ENCODE measurements around the gene YPEL2.
"Not testable (repeated sequence)": the region's sequence is repeated elsewhere in the genome, so short reads cannot be mapped to it uniquely, and the experiment has no call there.

The YPEL2 gene

DNA sequence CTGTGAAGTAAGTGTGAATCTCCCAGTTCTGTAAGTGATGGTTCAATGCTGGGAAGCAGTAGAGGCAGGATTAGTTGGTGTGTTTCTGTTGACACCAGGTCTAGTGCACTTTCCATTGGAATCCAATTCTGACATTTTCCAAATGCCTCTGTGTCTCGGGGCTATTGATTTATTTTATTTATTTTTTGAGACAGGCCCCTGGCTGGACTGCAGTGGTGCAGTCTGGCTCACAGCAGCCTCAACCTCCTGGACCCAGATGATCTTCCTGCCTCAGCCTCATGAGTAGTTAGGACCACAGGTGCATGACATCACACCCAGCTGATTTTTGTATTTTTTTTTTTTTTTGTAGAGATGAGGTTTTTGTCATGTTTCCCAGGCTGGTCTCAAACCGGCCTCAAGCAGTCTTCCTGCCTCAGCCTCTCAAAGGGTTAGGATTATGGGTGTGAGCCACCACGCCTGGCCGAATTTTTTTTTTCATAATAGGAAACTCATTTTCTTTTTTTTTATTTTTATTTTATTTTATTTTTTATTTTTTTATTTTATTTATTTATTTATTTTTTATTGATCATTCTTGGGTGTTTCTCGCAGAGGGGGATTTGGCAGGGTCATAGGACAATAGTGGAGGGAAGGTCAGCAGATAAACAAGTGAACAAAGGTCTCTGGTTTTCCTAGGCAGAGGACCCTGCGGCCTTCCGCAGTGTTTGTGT, 61.7 kb downstream of the YPEL2 start:
- H3K9me3 ChIP-seq: no peaks in the 10 kb centered on the region
- DNase-seq: no peak
- no peak overlapping the region for H3K27ac ChIP-seq
- peaks cover 0 to 26% (median 9%) of the 10 kb centered on the region in 4 donors for H3K4me1 ChIP-seq
- H3K36me3 ChIP-seq: peaks cover 56 to 82% (median 81%) of the 10 kb centered on the region in 3 donors
- TF ChIP-seq, protein P1, sequence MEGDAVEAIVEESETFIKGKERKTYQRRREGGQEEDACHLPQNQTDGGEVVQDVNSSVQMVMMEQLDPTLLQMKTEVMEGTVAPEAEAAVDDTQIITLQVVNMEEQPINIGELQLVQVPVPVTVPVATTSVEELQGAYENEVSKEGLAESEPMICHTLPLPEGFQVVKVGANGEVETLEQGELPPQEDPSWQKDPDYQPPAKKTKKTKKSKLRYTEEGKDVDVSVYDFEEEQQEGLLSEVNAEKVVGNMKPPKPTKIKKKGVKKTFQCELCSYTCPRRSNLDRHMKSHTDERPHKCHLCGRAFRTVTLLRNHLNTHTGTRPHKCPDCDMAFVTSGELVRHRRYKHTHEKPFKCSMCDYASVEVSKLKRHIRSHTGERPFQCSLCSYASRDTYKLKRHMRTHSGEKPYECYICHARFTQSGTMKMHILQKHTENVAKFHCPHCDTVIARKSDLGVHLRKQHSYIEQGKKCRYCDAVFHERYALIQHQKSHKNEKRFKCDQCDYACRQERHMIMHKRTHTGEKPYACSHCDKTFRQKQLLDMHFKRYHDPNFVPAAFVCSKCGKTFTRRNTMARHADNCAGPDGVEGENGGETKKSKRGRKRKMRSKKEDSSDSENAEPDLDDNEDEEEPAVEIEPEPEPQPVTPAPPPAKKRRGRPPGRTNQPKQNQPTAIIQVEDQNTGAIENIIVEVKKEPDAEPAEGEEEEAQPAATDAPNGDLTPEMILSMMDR (IDR thresholded peaks at IDR 0.05): no peak
- intact Hi-C loops (cut with DNase I; ENCODE audit: low total_unique reads): no loop called here
- no peaks in the 10 kb centered on the region for H3K27me3 ChIP-seq
- no peak overlapping the region for H3K4me3 ChIP-seq

DNA sequence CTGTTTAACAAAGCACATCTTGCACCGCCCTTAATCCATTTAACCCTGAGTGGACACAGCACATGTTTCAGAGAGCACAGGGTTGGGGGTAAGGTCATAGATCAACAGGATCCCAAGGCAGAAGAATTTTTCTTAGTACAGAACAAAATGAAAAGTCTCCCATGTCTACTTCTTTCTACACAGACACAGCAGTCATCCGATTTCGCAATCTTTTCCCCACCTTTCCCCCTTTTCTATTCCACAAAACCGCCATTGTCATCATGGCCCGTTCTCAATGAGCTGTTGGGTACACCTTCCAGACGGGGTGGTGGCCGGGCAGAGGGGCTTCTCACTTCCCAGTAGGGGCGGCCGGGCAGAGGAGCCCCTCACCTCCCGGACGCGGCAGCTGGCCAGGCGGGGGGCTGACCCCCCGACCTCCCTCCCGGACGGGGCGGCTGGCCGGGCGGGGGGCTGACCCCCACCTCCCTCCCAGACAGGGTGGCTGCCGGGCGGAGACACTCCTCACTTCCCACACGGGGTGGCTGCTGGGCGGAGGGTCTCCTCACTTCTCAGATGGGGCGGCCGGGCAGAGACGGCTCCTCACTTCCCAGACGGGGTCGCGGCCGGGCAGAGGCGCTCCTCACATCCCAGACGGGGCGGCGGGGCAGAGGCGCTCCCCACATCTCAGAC, 62.4 kb downstream of the YPEL2 start:
- H3K36me3 ChIP-seq: peaks cover 63 to 89% (median 89%) of the 10 kb centered on the region in 3 donors
- intact Hi-C loops (cut with DNase I; ENCODE audit: low total_unique reads); DNase-seq; H3K27me3 ChIP-seq; H3K4me3 ChIP-seq; H3K27ac ChIP-seq; H3K9me3 ChIP-seq: not testable (repeated sequence)
- H3K4me1 ChIP-seq: peaks cover 0 to 20% (median 2%) of the 10 kb centered on the region in 4 donors

DNA sequence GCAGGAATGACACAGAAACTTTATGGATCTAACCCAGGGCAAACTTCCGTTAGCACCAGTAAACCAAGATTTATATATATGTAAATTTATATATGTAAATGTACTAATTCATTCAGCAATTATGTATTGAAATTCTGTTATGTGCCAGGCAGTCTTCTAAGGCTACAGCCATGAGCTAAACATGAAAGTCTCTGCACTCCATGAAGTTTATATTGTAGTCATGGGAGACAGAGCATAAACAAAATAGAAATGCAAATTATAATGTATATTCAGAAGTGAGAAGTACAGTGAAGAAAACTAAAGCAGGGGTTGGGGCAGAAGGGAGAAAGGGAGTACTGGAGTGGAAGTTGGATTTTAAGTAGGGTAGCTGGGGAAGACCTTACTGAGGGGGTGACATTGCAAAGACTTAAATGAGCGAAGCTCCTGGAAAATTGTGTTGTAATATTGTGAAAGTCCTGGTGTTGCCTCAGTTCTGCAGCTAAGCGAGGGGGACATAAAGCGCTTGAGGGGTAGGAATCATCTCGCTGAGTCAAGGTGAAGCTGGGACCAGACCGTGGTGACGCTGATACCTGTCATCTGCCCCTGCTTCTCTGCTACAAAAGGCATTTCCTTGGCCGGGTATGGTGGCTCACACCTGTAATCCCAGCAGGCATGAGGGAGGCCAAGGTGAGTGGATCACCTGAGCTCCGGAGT, 64.8 kb downstream of the YPEL2 start:
- peaks cover 46 to 82% (median 66%) of the 10 kb centered on the region in 3 donors for H3K36me3 ChIP-seq
- DNase-seq: no peak
- H3K27ac ChIP-seq: no peak overlapping the region
- intact Hi-C loops (cut with DNase I; ENCODE audit: low total_unique reads): no loop called here
- H3K4me1 ChIP-seq: peaks cover 0 to 24% (median 4%) of the 10 kb centered on the region in 4 donors
- H3K27me3 ChIP-seq: no peaks in the 10 kb centered on the region
- TF ChIP-seq, protein P1 (IDR thresholded peaks at IDR 0.05): no peak
- H3K4me3 ChIP-seq: no peak overlapping the region
- H3K9me3 ChIP-seq: no peaks in the 10 kb centered on the region

DNA sequence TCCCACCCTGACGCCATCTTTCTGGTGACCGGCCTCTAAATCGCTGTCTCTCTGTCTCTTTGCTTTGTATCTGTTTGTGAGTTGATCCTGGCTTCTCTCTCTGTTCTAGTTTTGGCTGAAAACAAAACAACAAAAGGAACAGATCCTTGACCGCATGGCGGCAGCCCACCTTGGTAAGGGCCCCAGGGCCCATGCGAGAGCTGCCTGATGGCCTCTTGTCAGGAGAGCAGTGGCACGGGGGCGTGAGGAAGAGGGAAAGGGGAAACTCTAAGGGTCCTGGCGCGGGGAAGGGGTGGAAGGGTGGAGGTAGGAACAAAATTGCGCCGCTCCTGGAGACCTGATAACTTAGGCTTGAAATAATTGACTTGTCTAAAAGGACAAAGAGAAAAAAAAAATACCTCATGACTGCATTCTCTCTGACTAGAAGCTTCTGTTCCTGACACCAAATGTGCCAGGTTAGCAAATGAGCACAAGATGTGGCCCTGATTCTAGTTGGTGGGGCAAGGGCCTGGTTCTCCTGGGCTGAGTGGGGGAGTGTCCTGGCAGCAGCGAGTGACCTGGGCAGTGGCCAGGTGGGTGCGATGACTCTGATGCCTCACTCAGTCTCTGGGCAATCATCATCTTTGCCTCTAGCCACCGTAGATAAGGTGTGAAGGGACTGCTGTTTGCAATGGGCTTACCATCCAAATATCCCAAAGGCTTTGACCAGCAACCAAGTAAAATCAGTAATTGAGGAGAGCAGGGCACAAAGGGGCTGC, 66.0 kb downstream of the YPEL2 start:
- DNase-seq: no peak
- Histone ChIP-seq H3K27ac (no peak overlapping the region), H3K36me3 (peaks cover 42 to 76% (median 61%) of the 10 kb centered on the region in 3 donors), H3K4me1 (peaks cover 0 to 28% (median 4%) of the 10 kb centered on the region in 4 donors), H3K27me3 (no peaks in the 10 kb centered on the region), H3K9me3 (no peaks in the 10 kb centered on the region), H3K4me3 (no peak overlapping the region)
- intact Hi-C loops (cut with DNase I; ENCODE audit: low total_unique reads): no loop called here
- TF ChIP-seq, protein P1 (IDR thresholded peaks at IDR 0.05): no peak

DNA sequence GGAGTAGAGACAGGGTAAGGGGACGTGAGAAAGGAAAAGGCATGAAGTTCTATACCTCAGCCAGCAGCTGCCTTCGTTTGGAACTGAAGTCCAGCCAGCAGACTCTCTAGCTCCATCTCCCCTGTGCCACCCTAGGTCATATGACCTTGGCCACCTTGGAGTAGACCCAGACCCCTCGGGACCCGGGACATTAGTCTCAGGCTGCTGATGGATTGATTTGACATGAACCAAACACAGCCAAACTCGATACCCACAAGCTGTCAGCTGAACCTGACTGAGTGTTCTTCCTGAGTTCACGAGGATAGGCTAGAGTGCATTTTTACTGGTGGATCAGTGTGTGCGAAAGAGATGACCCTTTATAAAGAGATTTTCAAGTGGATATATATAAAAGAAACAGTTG, 68.5 kb downstream of the YPEL2 start:
- Histone ChIP-seq H3K9me3 (no peaks in the 10 kb centered on the region), H3K27me3 (no peaks in the 10 kb centered on the region), H3K4me3 (no peak overlapping the region), H3K36me3 (peaks cover 36 to 81% (median 68%) of the 10 kb centered on the region in 3 donors), H3K27ac (peak overlapping the region; percentile 7 to 28), H3K4me1 (peaks cover 0 to 28% (median 4%) of the 10 kb centered on the region in 4 donors)
- intact Hi-C loops (cut with DNase I; ENCODE audit: low total_unique reads): no loop called here
- DNase-seq: no peak
- TF ChIP-seq, protein P1 (IDR thresholded peaks at IDR 0.05): no peak

All from tibial artery (tissue), 4 donors.